Measurements from ENCODE around the gene CYP4F8. TPM values are rescaled to one million over a fixed set of nuclear protein-coding genes. Genes with fewer than 3 reads are reported as not detected.

Gene CYP4F8
- total RNA-seq, 1 donor from 2014 or later, result not detected

DNA sequence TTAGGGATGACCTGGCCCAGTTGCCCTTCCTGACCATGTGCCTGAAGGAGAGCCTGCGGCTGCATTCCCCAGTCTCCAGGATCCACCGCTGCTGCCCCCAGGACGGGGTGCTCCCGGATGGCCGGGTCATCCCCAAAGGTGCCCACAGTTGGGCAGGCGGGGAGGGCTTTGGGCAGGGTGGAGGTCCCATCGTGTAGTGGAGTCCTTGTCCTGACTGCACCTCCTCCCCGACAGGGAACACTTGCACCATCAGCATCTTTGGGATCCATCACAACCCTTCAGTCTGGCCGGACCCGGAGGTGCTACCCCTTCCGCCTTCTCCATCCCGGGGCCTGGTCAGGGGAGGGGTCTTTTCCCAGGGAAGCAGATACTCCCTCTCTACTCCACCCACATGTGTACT, 31.7 kb upstream of the CYP4F8 start:
- Mint-ChIP-seq H3K27me3 (ENCODE audit: low read depth) (no peaks in the 10 kb centered on the region), H3K4me1 (no peaks in the 10 kb centered on the region), H3K36me3 (peaks cover 4% of the 10 kb centered on the region), H3K27ac (no peak overlapping the region), H3K9me3 (peaks cover 25% of the 10 kb centered on the region), H3K4me3 (no peak overlapping the region)
- no peak for DNase-seq (ENCODE audit: low spot score in 2 of 2, unreplicated experiment in 2 of 2)
- TF ChIP-seq, protein P1, sequence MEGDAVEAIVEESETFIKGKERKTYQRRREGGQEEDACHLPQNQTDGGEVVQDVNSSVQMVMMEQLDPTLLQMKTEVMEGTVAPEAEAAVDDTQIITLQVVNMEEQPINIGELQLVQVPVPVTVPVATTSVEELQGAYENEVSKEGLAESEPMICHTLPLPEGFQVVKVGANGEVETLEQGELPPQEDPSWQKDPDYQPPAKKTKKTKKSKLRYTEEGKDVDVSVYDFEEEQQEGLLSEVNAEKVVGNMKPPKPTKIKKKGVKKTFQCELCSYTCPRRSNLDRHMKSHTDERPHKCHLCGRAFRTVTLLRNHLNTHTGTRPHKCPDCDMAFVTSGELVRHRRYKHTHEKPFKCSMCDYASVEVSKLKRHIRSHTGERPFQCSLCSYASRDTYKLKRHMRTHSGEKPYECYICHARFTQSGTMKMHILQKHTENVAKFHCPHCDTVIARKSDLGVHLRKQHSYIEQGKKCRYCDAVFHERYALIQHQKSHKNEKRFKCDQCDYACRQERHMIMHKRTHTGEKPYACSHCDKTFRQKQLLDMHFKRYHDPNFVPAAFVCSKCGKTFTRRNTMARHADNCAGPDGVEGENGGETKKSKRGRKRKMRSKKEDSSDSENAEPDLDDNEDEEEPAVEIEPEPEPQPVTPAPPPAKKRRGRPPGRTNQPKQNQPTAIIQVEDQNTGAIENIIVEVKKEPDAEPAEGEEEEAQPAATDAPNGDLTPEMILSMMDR (IDR thresholded peaks at IDR 0.05; ENCODE audit: unreplicated experiment), result no peak

DNA sequence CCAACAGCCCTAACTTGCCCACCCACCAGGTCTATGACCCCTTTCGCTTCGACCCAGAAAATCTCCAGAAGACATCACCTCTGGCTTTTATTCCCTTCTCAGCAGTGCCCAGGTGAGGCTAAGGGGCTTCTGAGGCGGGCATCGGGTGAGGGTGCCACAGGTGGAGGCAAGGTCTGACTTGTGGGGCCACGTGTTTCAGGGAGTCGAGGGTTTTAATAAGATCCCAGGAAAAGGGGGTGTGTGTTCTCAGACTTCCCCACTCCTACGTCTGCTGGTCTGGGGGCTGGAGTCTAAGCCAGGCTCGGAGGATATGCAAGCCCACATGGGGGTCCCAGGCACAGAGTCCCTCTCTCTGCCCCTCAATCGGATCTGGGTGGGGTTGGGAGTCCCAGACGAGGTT, 30.9 kb upstream of the CYP4F8 start:
- Mint-ChIP-seq H3K27me3 (ENCODE audit: low read depth) (no peaks in the 10 kb centered on the region), H3K36me3 (peaks cover 4% of the 10 kb centered on the region), H3K4me1 (no peaks in the 10 kb centered on the region), H3K9me3 (peaks cover 28% of the 10 kb centered on the region), H3K4me3 (no peak overlapping the region), H3K27ac (no peak overlapping the region)
- DNase-seq (ENCODE audit: low spot score in 2 of 2, unreplicated experiment in 2 of 2), result no peak
- TF ChIP-seq, protein P1 (IDR thresholded peaks at IDR 0.05; ENCODE audit: unreplicated experiment), result no peak

DNA sequence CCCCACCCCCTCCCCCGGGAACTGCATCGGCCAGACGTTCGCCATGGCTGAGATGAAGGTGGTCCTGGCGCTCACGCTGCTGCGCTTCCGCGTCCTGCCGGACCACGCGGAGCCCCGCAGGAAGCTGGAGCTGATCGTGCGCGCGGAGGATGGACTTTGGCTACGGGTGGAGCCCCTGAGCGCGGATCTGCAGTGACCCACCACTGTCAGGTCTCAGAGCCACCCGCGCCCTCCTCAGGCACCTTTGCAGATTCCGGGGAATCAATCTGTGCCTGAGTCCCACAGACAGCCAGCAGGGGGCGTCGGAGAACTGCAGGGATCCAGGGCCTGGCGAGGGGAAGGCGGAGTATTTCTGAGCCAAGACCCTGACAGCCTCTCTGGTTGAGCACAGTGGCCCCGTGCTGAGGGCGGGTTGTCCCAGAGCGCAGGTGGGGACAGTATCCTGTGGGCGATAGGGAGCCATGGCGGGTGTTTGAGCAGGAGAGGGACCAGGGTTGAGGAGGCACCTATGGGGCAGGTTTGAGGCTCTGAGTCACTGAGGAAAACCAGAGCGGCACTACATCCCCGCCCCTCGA, 30.4 kb upstream of the CYP4F8 start:
- Mint-ChIP-seq H3K27me3 (ENCODE audit: low read depth) (no peaks in the 10 kb centered on the region), H3K36me3 (peaks cover 4% of the 10 kb centered on the region), H3K4me1 (no peaks in the 10 kb centered on the region), H3K4me3 (no peak overlapping the region), H3K9me3 (peaks cover 29% of the 10 kb centered on the region), H3K27ac (no peak overlapping the region)
- DNase-seq (ENCODE audit: low spot score in 2 of 2, unreplicated experiment in 2 of 2), result no peak
- TF ChIP-seq, protein P1 (IDR thresholded peaks at IDR 0.05; ENCODE audit: unreplicated experiment), result peak; percentile 54

DNA sequence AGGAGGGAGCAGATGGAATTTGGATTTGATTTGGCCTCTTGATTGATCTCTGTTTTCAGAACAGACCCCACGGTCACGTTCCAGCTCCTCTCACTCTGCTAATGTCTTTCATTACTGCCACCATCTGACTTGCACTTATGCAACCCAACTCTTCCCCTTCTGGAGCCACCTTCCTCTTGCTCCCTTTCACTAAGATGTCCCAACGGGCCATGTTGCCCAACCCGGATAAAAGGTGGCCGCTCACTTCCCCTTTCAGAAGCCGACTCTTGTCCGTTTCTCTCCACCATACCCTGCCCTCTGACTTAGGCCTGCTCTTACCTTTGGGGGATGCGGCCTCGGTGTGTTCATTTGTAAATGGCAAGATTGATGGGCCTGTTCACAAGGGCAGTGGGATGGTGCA, 27.4 kb upstream of the CYP4F8 start:
- Mint-ChIP-seq H3K9me3 (peaks cover 48% of the 10 kb centered on the region), H3K27ac (no peak overlapping the region), H3K36me3 (peaks cover 4% of the 10 kb centered on the region), H3K27me3 (ENCODE audit: low read depth) (no peaks in the 10 kb centered on the region), H3K4me1 (no peaks in the 10 kb centered on the region), H3K4me3 (no peak overlapping the region)
- TF ChIP-seq, protein P1 (IDR thresholded peaks at IDR 0.05; ENCODE audit: unreplicated experiment), result no peak
- no peak for DNase-seq (ENCODE audit: low spot score in 2 of 2, unreplicated experiment in 2 of 2)

DNA sequence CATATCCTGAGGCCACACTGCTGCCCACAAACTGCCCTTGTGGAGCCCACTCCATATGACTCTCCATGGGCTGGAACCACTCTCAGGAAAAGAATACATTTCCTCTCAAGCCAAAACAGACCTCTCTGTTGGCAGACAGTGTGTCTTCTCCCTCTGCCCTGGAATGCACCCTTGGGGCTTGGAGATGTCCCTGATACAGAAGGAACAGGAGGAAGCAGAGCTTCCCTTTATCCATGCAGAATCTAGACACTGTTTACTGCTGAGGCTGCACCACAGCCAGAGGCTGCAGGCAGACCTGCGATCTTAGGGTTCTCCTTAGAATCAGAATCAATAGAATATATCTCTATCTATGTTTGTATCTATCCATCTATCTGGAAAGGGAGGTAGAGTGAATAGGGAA, 26.8 kb upstream of the CYP4F8 start:
- Mint-ChIP-seq H3K27ac (no peak overlapping the region), H3K4me3 (no peak overlapping the region), H3K27me3 (ENCODE audit: low read depth) (no peaks in the 10 kb centered on the region), H3K36me3 (peaks cover 4% of the 10 kb centered on the region), H3K9me3 (peaks cover 50% of the 10 kb centered on the region), H3K4me1 (no peaks in the 10 kb centered on the region)
- no peak for DNase-seq (ENCODE audit: low spot score in 2 of 2, unreplicated experiment in 2 of 2)
- TF ChIP-seq, protein P1 (IDR thresholded peaks at IDR 0.05; ENCODE audit: unreplicated experiment), result no peak
